ENCODE measurements around the gene TMEM121. TPM values are rescaled to one million over a fixed set of nuclear protein-coding genes. Genes with fewer than 3 reads are reported as not detected.

Gene TMEM121
- total RNA-seq, 4 donors from 2014 or later = 1.7 to 4.2 (median 2.7) TPM

- DNase-seq (ENCODE audit: low spot score in 2 of 2) = peak; percentile 100
- 0% methylated on average over 28 of the region's 94 CpGs for WGBS
- peaks cover 68% of the 10 kb centered on the region for H3K4me1 ChIP-seq
- H3K27ac ChIP-seq = peak within 1 kb of the TSS; percentile 90
- no peaks in the 10 kb centered on the region for H3K27me3 ChIP-seq
- peak within 1 kb of the TSS; percentile 82 for H3K4me3 ChIP-seq
- no peaks in the 10 kb centered on the region for H3K9me3 ChIP-seq
- H3K36me3 ChIP-seq = peaks cover 5% of the 10 kb centered on the region
- TF ChIP-seq EP300 (IDR thresholded peaks at IDR 0.05) (no peak), POLR2AphosphoS5 (IDR thresholded peaks at IDR 0.05) (peak in 1 of 3 donors; percentile 89), POLR2A (IDR thresholded peaks at IDR 0.05) (peak; percentile 41 to 51), CTCF (IDR thresholded peaks at IDR 0.05) (peak; percentile 85 to 97)
These were observed 35.6 kb upstream of the TMEM121 start, which contains the start of gene TEDC1 for GRCh38 chr14:105490572-105491365. Gene TEDC1 (plus strand): TSS chr14:105491246. CDS start chr14:105491376, 130 bp downstream.

GRCh38 chr14:105491366-105491973, 34.9 kb upstream of the TMEM121 start:
- Histone ChIP-seq H3K4me1 (peaks cover 68% of the 10 kb centered on the region), H3K27me3 (no peaks in the 10 kb centered on the region), H3K27ac (peak overlapping the region; percentile 90), H3K4me3 (peak overlapping the region; percentile 82), H3K9me3 (no peaks in the 10 kb centered on the region), H3K36me3 (peaks cover 5% of the 10 kb centered on the region)
- TF ChIP-seq POLR2A (IDR thresholded peaks at IDR 0.05) = peak in 1 of 2 donors; percentile 1
- TF ChIP-seq EP300 (IDR thresholded peaks at IDR 0.05) = no peak
- 0% methylated on average over 2 of the region's 53 CpGs for WGBS
- DNase-seq (ENCODE audit: low spot score in 2 of 2) = peak in 1 of 2 donors; percentile 95

- WGBS = 77% methylated on average over 7 of the region's 24 CpGs
These were observed 34.1 kb upstream of the TMEM121 start for GRCh38 chr14:105492031-105492970.

GRCh38 chr14:105492971-105493871, 33.2 kb upstream of the TMEM121 start:
- peaks cover 5% of the 10 kb centered on the region for H3K36me3 ChIP-seq
- H3K27ac ChIP-seq = no peak overlapping the region
- TF ChIP-seq EP300 (IDR thresholded peaks at IDR 0.05) (no peak), CTCF (IDR thresholded peaks at IDR 0.05) (no peak), POLR2A (IDR thresholded peaks at IDR 0.05) (no peak), POLR2AphosphoS5 (IDR thresholded peaks at IDR 0.05) (no peak)
- H3K27me3 ChIP-seq = no peaks in the 10 kb centered on the region
- peak in 1 of 2 donors; percentile 74 for DNase-seq (ENCODE audit: low spot score in 2 of 2)
- H3K9me3 ChIP-seq = no peaks in the 10 kb centered on the region
- peaks cover 52% of the 10 kb centered on the region for H3K4me1 ChIP-seq
- no peak overlapping the region for H3K4me3 ChIP-seq
- WGBS = 93% methylated on average over 9 of the region's 20 CpGs

More at GRCh38 chr14:105492031-105492970, 34.1 kb upstream of the TMEM121 start:
- no peaks in the 10 kb centered on the region for H3K9me3 ChIP-seq
- TF ChIP-seq CTCF (IDR thresholded peaks at IDR 0.05) = no peak
- no peak for TF ChIP-seq POLR2A (IDR thresholded peaks at IDR 0.05)
- no peak for TF ChIP-seq EP300 (IDR thresholded peaks at IDR 0.05)
- TF ChIP-seq POLR2AphosphoS5 (IDR thresholded peaks at IDR 0.05) = no peak
- peak in 1 of 2 donors; percentile 85 for DNase-seq (ENCODE audit: low spot score in 2 of 2)
- peaks cover 5% of the 10 kb centered on the region for H3K36me3 ChIP-seq
- peak overlapping the region; percentile 82 for H3K4me3 ChIP-seq
- H3K4me1 ChIP-seq = peaks cover 61% of the 10 kb centered on the region
- no peaks in the 10 kb centered on the region for H3K27me3 ChIP-seq
- peak overlapping the region; percentile 7 for H3K27ac ChIP-seq
